NCI-H524 (cell line): ENCODE results near the gene THAP10.
"Not testable (repeated sequence)": the region's sequence is repeated elsewhere in the genome, so short reads cannot be mapped to it uniquely, and the experiment has no call there.

ENCODE experiments used
- DNase-seq, 2 experiments: peaks; one replicate each; lab custom pipeline; 2025; lab: John Stamatoyannopoulos, UW

Gene THAP10

DNA sequence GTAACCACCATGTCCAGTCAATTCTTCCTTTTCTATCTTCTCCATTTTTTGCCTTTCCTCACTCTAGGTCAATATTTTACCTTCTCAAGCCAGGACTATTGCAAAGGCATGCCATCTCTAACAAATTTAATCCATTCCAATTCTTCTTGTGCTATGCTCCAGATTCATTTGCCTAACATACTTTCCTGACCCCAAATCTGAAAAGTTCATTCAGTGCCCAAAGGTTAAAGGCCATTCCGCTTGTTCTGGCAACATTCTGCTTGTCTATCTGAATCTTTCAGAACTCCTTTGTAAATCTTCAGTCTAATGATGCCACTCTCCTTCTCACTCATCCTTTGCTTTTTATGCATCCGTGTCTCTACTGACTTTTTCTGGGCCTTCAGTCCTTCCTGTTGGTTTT is 15.6 kb downstream of the THAP10 start:
- DNase-seq: no peak

DNA sequence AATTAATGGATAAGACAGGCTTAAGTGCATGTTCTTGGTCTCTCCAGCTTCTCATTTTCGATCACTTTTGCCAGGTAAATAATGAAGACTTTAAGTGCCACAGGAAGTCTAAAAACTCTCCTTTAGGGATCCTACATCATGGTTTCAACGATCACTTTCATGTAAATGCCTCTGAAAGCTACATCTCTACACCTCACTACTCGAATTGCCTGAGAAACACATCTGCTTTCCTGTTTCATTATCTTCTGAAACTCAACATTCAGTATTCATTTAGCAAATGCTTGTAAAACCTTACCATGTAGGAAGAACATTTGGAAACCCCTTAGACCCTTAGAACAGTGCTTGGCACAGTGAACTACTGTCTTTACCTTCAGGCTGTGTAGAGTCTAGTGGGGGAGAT is 16.2 kb downstream of the THAP10 start:
- DNase-seq: no peak

DNA sequence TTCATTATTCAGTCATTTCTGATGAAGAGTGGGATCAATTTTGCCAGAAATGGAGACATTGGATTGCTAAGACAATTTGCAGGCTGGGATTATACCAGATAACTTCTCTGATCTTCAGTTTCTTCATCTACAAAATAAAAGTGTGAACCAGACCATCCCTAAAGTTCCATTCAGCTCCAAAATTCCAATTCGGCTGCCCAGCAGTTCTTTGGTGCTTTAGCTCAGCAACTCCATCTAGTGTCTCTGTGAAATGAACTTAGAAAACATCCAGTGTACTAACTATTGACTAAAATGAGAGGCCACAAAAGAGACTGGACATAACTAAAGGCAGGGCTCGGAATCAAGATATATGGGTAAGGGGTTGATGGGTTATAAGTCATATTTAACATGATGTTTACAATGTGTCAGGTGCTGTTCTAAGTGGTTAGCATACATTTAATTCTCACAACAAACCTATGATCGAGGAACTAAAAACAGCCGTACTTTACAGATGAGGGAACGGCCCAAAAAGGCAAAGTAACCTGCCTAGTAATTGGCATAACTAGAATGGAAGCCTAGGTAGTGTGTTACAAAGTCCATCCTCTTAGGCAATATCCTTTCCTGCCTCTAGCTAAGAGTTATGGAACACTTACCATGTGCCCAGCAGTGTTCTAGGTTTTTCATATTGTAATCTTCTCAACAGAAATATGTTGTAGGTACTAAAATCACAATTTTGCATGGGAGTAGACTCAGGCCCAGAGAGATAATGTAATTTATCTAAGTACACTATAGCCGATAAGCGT is 17.0 kb downstream of the THAP10 start:
- DNase-seq: peak in 1 of 2 experiments; percentile 8

DNA sequence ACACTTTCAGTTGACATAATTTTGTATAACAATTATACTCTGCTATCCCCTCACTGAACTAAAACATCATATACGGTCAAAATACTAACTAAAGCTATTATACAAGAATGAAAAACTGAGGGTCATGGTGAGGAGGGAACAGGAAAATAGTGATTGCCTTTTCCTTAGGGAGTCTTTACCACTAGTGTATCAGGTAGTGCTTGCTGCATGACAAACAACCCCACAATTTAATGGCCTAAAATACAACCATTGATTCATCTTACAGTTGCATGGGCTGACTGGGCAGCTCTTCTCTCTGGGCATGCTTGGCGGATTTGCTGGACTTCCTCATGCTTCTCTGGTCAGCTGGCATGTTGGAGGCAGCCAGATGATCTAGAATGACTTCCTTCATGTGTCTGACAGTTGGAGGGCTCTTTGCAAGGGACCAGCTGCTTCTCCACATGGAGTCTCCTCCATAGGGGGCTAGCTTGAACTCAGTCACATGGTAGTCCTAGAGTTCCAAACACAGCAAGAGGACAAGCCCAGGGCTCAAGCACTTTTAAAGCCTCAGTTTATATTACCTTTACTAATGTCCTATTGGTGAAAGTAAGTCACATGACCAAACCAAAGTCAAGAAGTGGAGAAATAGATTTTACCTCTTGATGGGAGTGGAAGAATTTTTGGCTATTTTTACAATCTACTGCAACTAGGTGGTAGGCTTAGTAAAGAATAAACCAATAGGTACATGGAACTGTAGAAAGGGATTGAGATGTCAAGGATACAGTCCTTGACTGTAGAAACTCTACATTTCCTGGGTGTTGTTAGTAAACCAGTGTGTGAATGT is 18.8 kb downstream of the THAP10 start:
- peak in 1 of 2 experiments; percentile 15 for DNase-seq

DNA sequence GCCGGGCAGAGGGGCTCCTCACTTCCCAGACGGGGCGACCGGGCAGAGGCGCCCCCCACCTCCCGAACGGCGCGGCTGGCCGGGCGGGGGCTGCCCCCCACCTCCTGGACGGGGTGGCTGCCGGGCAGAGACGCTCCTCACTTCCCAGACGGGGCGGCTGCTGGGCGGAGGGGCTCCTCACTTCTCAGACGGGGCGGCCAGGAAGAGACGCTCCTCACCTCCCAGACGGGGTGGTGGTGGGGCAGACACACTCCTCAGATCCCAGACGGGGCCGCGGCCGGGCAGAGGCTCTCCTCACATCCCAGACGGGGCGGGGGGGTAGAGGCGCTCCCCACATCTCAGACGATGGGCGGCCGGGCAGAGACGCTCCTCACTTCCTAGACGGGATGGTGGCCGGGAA is 20.7 kb downstream of the THAP10 start:
- not testable (repeated sequence) for DNase-seq

DNA sequence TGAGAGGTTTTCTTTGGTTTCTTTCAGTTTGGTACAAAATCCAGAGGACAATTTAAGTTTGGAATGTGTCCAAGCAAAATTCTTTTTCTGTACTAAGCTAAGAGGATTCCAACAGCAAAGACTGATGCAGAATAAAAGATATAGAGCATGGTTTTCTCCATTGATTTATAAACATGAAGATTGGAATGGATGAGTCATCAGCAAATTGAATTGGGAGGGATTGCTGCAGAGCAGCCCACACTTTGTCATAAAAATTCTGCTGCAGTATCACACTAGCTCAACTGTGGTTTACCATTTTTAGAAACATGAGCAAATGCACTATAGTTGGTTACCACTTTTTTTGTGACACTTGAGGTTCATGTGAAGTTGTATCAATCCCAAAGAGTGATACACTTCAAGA is 22.2 kb downstream of the THAP10 start:
- DNase-seq: no peak

DNA sequence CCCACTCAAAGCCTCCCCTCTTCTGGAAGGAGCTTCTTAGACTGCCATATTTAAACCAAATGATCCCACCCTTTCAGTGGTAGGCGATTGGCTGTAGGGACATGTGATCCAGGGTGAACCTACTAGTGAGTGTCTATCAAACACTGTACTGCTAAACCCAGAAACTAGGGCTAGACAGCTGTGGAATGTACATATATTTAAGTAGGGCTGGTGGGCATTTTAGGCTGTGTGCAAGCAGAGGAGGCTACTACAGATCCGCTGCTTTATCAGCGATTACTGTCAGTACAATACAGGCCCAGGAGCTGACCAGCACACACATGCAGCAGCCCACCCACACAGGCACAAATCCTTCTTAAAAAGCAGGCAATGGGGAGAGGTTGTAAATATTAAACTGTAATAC is 22.9 kb downstream of the THAP10 start:
- DNase-seq: peak in 1 of 2 experiments; percentile 31

DNA sequence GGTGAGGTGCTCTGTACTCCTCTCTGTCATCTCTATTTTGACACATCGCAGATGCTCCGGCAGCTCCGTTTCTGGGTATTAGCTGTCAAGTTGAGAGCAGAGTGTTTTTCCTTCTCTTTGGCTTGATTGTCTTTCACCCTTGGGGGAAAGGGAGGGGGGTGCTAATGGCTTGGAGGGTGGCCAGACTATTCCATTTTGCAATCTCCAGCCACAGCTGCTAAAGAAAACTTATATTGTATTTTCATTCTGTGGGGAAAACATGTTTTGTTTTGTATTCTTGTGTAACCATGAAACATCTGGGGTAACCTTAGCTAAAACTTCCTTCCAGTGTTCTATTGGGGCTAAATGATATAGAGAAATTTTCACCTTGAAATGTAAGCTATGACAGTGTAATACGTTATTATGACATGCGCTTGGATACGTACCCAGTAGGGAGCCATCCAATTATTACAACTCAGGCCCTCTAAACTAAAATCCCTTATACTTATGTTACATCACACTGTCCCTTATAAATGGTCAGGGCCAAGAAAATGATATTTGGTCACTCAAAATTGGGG is 24.2 kb downstream of the THAP10 start:
- DNase-seq: no peak

DNA sequence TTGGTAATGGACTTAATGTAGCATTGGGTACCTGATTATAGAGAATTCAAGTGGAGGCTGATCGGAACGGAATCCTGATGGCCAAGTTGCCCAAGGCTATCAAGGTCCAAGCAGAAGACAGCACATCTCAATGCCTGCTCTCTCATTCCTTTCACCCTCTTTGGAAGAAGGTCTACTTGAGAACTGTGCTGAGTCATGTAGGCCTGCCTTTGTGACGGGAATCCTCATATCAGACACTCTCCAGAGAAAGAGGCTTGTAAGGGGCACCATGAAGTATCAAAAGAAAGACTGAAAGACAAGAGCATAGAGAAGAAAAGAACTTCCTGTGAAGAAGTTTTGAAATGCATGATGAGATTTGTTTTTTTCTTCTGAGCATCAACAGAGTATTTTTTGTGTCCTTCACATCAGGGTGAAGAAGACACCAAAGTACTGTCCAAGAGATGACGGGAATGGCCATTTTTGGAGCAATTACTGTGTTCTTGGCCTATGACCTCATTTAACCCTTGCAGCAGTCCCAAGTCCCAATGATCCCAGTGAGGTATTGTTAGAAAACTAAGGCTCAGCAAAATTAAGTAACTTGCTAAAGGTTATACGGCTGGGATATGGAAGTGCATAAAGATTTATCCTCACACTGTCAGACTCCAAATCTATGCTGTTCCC is 25.1 kb downstream of the THAP10 start:
- DNase-seq: no peak

DNA sequence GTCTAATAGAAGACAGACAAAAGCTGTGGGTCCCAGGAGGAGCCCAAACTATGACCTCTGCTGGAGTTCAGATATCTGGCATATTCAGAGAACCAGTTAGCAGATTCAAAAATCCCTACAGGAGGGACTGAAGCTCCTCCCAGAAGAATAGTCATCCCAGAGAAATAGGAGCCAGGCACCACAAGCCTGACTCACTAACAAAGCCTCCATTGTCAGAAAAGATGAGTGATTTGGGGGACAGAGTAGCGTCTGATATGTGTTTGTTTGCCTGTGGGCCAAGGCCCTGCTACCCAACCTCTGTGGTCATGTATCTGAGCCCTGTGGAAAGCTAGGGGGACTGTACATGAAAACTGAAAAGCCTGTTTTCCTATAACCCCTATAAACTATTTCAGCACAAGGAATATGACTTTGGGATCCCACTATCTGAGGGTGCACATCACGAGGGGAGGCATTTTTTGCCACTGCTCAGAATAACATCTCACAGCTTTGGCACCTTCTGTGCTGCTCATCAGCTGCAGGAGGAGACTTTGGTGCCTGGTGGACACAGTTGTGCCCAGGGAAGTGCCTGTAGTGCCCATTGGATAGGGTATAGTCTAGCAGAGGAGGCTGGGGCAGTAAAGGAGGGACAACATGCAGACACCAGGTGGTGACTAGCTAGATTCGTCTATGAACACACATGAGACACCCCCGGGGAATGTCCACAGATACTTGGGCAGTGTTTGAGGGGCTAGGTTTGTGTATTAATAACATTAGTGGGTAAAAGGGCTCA is 28.6 kb downstream of the THAP10 start:
- DNase-seq: no peak

DNA sequence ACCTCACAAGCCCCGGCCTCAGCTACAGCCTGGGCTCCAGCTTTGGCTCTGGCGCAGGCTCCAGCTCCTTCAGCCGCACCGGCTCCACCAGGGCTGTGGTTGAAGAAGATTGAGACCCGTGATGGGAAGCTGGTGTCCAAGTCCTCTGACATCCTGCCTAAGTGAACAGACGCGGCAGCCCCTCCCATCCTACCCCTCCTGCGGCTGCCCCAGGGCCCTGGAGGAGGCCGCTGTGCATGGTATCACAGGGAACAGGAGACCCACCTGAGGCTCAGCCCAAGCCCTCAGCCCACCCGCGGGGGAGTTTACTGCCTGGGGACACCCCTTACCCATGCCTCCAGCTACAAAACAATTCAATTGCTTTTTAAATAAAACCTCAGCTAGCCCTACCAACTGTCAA is 32.2 kb downstream of the THAP10 start:
- no peak for DNase-seq

DNA sequence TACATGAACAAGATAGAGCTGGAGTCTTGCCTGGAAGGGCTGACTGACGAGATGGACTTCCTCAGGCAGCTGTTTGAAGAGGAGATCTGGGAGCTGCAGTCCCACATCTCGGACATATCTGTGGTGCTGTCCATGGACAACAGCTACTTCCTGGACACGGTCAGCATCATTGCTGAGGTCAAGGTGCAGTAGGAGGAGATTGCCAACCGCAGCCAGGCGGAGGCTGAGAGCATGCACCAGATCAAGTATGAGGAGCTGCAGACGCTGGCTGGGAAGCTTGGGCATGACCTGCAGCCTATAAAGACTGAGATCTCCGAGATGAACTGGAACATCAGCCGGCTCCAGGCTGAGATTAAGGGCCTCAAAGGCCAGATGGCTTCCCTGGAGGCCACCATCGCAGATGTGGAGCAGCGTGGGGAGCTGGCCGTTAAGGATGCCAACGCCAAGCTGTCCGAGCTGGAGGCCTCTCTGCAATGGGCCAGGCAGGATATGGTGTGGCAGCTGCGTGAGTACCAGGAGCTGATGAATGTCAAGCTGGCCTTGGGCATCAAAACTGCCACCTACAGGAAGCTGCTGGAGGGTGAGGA is 32.8 kb downstream of the THAP10 start:
- DNase-seq: no peak

DNA sequence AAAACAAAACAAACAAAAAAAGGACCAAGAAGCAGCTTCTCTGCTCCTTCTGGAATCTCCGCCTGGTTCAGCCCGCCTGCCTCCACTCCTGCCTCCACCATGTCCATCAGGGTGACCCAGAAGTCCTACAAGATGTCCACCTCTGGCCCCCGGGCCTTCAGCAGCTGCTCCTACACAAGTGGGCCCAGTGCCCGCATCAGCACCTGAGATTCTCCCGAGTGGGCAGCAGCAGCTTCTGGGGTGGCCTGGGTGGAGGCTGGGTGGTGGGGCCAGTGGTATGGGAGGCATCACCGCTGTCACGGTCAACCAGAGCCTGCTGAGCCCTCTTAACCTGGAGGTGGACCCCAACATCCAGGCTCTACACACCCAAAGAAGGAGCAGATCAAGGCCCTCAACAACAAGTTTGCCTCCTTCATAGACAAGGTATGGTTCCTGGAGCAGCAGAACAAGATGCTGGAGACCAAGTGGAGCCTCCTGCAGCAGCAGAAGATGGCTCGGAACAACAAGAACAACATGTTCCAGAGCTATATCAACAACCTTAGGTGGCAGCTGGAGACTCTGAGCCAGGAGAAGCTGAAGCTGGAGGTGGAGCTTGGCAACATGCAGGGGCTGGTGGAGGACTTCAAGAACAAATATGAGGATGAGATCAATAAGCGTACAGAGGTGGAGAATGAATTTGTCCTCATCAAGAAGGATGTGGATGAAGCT is 33.5 kb downstream of the THAP10 start:
- not testable (repeated sequence) for DNase-seq

DNA sequence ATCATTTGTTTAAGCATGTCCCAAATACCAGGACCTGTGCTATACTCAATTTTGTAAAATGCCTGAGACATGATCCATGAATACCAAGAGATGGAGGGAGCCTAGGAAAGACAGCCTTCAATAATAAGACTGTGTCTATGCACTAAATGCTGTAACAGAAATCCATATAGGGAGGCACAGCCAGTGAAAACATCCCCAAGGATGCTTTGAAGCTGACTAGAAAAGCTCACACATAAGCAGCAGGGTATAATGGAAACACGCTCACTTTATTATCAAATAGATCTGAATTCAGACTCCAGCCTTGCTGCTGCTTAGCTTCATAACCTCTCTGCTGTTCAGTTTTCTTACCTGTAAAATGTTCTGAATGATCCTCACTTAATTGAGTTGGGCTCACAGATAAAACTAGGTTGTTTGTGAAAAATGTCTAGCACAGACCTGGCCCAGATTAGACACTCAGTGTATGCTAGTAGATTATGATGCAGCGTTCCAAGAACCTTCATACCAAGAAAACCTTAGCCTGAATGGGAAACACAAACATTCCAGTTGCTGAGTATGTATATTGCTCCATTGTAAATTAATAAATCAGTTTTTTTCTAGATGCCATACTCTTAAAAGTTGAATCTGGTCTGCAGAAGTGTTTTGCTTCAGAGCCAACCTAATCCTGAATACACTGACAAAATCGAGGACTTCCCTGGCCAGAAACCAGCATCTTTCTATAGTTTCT is 34.5 kb downstream of the THAP10 start:
- DNase-seq: no peak

DNA sequence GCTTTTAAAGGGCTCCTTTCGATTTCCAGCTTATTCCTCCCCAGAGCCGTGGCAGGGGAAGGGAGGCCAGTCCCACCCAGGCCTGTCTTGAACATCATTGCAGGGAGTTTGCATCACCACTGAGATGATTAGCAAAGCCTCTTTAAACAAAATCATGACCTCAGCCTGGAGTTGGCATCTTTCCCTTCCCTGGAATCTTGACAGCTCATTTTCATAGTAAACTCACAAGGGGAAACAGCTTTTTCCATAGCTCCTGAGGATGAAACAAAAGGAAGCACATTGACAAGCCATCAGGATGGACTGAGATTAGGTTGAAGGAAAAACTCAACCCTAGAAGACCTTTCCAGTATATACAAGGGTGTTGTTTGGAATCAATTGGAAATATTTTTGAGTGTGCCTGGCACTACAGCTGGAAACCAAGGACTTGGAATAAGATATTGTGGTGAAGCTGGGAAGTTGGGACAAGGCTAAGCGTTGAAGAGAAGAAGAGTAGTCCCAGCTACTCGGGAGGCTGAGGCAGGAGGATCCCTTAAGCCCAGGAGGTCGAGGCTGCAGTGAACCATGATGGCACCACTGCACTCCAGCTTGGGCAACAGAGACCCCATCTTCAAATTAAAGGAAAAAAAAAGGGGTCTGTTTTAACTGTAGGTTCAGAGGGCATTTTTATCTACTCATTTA is 35.2 kb downstream of the THAP10 start:
- no peak for DNase-seq

DNA sequence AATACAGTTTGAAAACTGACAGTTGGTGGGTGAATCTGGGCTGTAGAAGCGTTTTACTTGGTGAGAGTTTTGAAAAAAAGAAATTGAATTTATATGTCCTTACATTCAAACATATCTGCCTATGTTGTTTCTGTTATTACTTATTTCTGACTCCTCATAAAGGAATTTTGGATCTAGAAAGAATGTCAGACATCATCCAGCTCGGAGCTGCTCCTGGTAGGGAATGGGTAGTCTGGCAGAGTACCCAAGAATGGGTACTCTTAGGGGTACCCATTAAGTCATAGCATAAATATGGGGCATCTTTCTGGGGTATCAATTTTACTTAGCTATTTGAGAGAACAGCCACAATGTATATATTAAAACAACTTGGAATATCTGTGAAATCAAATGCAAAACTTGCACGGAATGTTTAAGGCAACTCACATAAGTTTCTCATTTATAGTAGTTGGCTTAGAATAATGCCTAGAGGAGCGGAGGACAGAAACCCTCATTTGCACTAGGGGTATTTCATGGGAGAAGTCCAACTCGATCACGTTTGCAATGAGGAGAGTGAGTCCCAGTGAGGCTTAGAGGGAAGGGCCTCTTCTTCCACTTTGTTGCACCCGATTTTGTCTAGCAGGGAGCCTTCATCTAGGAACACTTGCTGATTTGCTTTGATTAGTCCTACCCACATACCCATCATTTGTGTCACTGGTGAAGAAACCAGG is 35.9 kb downstream of the THAP10 start:
- no peak for DNase-seq

DNA sequence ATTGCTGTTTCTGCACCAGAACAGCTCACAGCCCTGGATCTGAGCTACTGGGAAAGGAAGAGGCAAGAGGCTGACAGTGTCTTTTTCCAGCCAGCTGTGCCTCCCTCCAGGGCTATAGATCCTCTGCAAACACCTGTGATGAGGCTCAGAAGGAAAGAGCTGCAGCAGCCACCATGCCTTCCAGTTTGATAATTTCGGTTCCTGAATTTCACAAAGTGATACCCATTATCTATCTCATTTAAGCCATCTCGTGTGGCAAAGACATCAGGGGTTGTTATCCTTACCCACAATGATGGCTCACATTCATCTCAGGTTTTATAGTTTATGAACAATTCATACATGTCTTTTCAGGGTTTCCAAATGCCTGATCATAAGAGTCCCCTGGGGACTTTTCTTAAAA is 36.5 kb downstream of the THAP10 start:
- no peak for DNase-seq

DNA sequence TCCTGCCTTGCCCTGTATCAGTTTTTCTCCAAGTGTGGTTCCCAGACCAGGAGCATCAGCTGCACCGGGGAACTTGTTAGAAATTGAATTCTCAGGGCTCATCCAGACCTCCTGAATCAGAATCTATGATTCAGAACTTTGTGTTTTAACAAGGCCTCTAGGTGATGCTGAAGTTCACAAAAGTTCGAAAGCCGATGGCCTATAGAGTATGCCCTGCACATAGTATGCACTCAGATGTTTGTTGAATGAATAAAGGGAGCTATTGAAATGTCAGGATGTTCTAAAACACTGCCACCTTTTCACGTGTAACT is 37.6 kb downstream of the THAP10 start:
- DNase-seq: peak in 1 of 2 experiments; percentile 29
